K562 (cell line): ENCODE measurements around the gene NT5DC2. TPM values are rescaled to one million over a fixed set of nuclear protein-coding genes. Genes with fewer than 3 reads are reported as not detected.

Experiments
- ATAC-seq: fragments of 200-7000 bp; cut with Tn5 transposase; 3 replicates; pipeline ENCODE4 v1.9.1; 2020; ENCODE audit warnings: moderate library complexity
- BruUV-seq: library from RNA; stranded (reverse); fragments of 400-500 nt; replicated peaks from 2 replicates; lab custom pipeline; 2021; lab: Mats Ljungman, UMichigan
- CTCF ChIA-PET: fragments of 300-600 bp; formaldehyde crosslinking; extraction: SDS; loops from one replicate; lab custom pipeline; 2021; ENCODE audit warnings: low intra/inter-chr PET ratio; lab: Yijun Ruan, JAX
- POLR2A ChIA-PET: fragments of 300-600, 350-650 bp; sonication (Branson Sonifier 250); formaldehyde crosslinking; extraction: SDS; loops from one replicate; lab custom pipeline; 2021; ENCODE audit warnings: antibody characterized with exemption, inconsistent platforms; lab: Yijun Ruan, JAX
- DNase-seq, 4 experiments: peaks; one replicate each; pipeline versions ENCODE4 v3.0.0 to v3.0.0-alpha.2; 2011 to 2018; ENCODE audit warnings: low spot score in 3 of 4, mixed read lengths in 3 of 4; ENCODE audit errors: extremely low read depth in 1 of 4
- FAIRE-seq: peaks from 2 replicates; lab custom pipeline; 2011; peaks lifted over from hg19 to GRCh38; lab: Jason Lieb, UNC
- H2AFZ ChIP-seq: 2 replicates; pipeline ENCODE4 v1.6.0; 2011; ENCODE audit warnings: low read depth, low read length, control low read depth, inconsistent platforms
- H3K27ac ChIP-seq: fragments of 200-600 bp; 3 replicates; pipeline ENCODE4 v1.8.0; 2011; ENCODE audit warnings: low read depth, mild to moderate bottlenecking, control low read depth, inconsistent platforms, low read length, moderate library complexity, mixed read lengths; ENCODE audit errors: extremely low read depth
- H3K27me3 ChIP-seq, 2 experiments: fragments of 300-600 bp in 1 of 2; 2 replicates in 1 of 2; 3 replicates in 1 of 2; pipeline versions ENCODE4 v1.6.0 to v1.8.0; 2011; ENCODE audit warnings: inconsistent platforms in 2 of 2, low read length in 2 of 2, mild to moderate bottlenecking in 1 of 2, mixed read lengths in 1 of 2, moderate library complexity in 1 of 2; ENCODE audit not compliant: control insufficient read depth in 2 of 2, insufficient read depth in 2 of 2
- H3K36me3 ChIP-seq: fragments of 300-600 bp; 3 replicates; pipeline ENCODE4 v1.8.0; 2011; ENCODE audit warnings: mild to moderate bottlenecking, low read length, inconsistent platforms; ENCODE audit not compliant: control insufficient read depth, insufficient read depth
- H3K4me1 ChIP-seq, 2 experiments: fragments of 200-600 bp in 1 of 2; replicated peaks in 1 of 2; 2 replicates in 1 of 2; 3 replicates in 1 of 2; pipeline versions ENCODE4 v1.5.1 to v1.8.0; 2011; ENCODE audit warnings: inconsistent platforms in 2 of 2, low read length in 2 of 2, mild to moderate bottlenecking in 1 of 2, mixed read lengths in 1 of 2, moderate library complexity in 1 of 2; ENCODE audit not compliant: control insufficient read depth in 2 of 2, insufficient read depth in 2 of 2
- H3K4me2 ChIP-seq: 2 replicates; pipeline ENCODE4 v1.6.1; 2011; ENCODE audit warnings: low read length, control low read depth, inconsistent platforms, mixed read lengths; ENCODE audit not compliant: insufficient read depth
- H3K4me3 ChIP-seq: fragments of 200-600 bp; sonication (generic), shearing (Covaris generic); 2 replicates; pipeline ENCODE4 v1.5.1; 2016; ENCODE audit warnings: control low read depth, inconsistent platforms
- H3K79me2 ChIP-seq: fragments of 200-600 bp; 3 replicates; pipeline ENCODE4 v1.8.0; 2011; ENCODE audit warnings: low read length, inconsistent platforms; ENCODE audit not compliant: control insufficient read depth, insufficient read depth
- H3K9ac ChIP-seq, 2 experiments: 2 replicates each; pipeline versions ENCODE4 v1.6.0 to v1.6.1; 2011; ENCODE audit warnings: low read depth in 2 of 2, low read length in 2 of 2, control low read depth in 1 of 2, inconsistent platforms in 1 of 2, mild to moderate bottlenecking in 1 of 2, mixed read lengths in 1 of 2; ENCODE audit not compliant: insufficient read depth in 1 of 2
- H3K9me1 ChIP-seq: one replicate; pipeline ENCODE4 v1.6.0; 2011; ENCODE audit warnings: inconsistent platforms, mild to moderate bottlenecking, low read length, moderate library complexity; ENCODE audit not compliant: control insufficient read depth, insufficient read depth
- H3K9me3 ChIP-seq: replicated peaks from 2 replicates; pipeline ENCODE4 v1.5.1; 2011; ENCODE audit warnings: low read depth, low read length, inconsistent platforms; ENCODE audit not compliant: control insufficient read depth, insufficient read depth
- H4K20me1 ChIP-seq: replicated peaks from 2 replicates; pipeline ENCODE4 v1.6.1; 2011; ENCODE audit warnings: low read length, inconsistent platforms, mixed read lengths; ENCODE audit not compliant: control insufficient read depth, insufficient read depth
- FOXP4 ChIP-seq: sonication (generic); formaldehyde crosslinking; IDR thresholded peaks from 2 replicates; pipeline ENCODE4 v1.8.0; 2022; ENCODE audit warnings: mild to moderate bottlenecking, missing genetic modification reagents, borderline replicate concordance
- GTF2E2 ChIP-seq: fragments of 200-800 bp; sonication (Bioruptor generic); IDR thresholded peaks from 2 replicates; pipeline ENCODE4 v1.6.1; 2016; ENCODE audit warnings: missing genetic modification characterization, missing compliant biosample characterization
- HINFP ChIP-seq: fragments of 450-650 bp; conservative IDR thresholded peaks from 2 replicates; pipeline ENCODE4 v1.6.1; 2016; ENCODE audit warnings: missing genetic modification characterization, low read depth, mild to moderate bottlenecking, control low read depth, missing compliant biosample characterization
- KDM4B ChIP-seq, 2 experiments: fragments of 450-650 bp in 1 of 2; sonication (generic) in 1 of 2; IDR thresholded peaks; 2 replicates each; pipeline ENCODE4 v1.6.1; 2016 to 2017; ENCODE audit warnings: borderline replicate concordance in 2 of 2, antibody characterized with exemption in 1 of 2, low read depth in 1 of 2, mild to moderate bottlenecking in 1 of 2
- L3MBTL2 ChIP-seq: fragments of 450-650 bp; IDR thresholded peaks from 2 replicates; pipeline ENCODE4 v1.6.1; 2016; ENCODE audit warnings: mild to moderate bottlenecking, moderate library complexity
- LEF1 ChIP-seq: fragments of 450-650 bp; IDR thresholded peaks from 2 replicates; pipeline ENCODE4 v1.6.1; 2016; ENCODE audit warnings: mild to moderate bottlenecking
- MCM5 ChIP-seq: fragments of 450-650 bp; IDR thresholded peaks from 2 replicates; pipeline ENCODE4 v1.6.1; 2016; ENCODE audit warnings: low read depth
- MNT ChIP-seq, 2 experiments: fragments of 450-650 bp; conservative IDR thresholded peaks; 2 replicates each; pipeline ENCODE4 v1.6.1; 2017; ENCODE audit warnings: mild to moderate bottlenecking in 2 of 2, moderate library complexity in 2 of 2
- MTA3 ChIP-seq: fragments of 450-650 bp; formaldehyde crosslinking; IDR thresholded peaks from 2 replicates; pipeline ENCODE4 v1.6.1; 2017; ENCODE audit warnings: mild to moderate bottlenecking, borderline replicate concordance
- PHF21A ChIP-seq: fragments of 450-650 bp; IDR thresholded peaks from 2 replicates; pipeline ENCODE4 v1.6.1; 2017; ENCODE audit warnings: low read depth, borderline replicate concordance
- SIN3B ChIP-seq: fragments of 450-650 bp; IDR thresholded peaks from 2 replicates; pipeline ENCODE4 v1.6.1; 2017; ENCODE audit warnings: low read depth, mild to moderate bottlenecking, moderate library complexity
- SRF ChIP-seq, 2 experiments: fragments of 250-450, 450-650 bp in 1 of 2; sonication (Bioruptor Pico) in 1 of 2; sonication (generic) in 1 of 2; formaldehyde crosslinking; IDR thresholded peaks; 2 replicates each; pipeline versions ENCODE4 v1.5.0 to v1.5.1; 2020 to 2022; ENCODE audit warnings: mild to moderate bottlenecking in 1 of 2, missing genetic modification reagents in 1 of 2
- TCF7 ChIP-seq: sonication (generic); IDR thresholded peaks from 2 replicates; pipeline ENCODE4 v1.6.1; 2016; ENCODE audit warnings: antibody characterized with exemption, borderline replicate concordance
- ZNF134 ChIP-seq: fragments of 250-450 bp; sonication (Bioruptor Pico); conservative IDR thresholded peaks from 2 replicates; pipeline ENCODE4 v1.4.0; 2020
- ZNF140 ChIP-seq: fragments of 250-450 bp; sonication (Bioruptor Pico); IDR thresholded peaks from 2 replicates; pipeline ENCODE4 v1.8.0; 2021; ENCODE audit warnings: moderate library complexity, mild to moderate bottlenecking, inconsistent platforms
- ZNF184 ChIP-seq: sonication (generic); formaldehyde crosslinking; IDR thresholded peaks from 2 replicates; pipeline ENCODE4 v1.5.0; 2020; ENCODE audit warnings: missing genetic modification reagents
- ZNF217 ChIP-seq: sonication (generic); formaldehyde crosslinking; IDR thresholded peaks from 2 replicates; pipeline ENCODE4 v1.8.0; 2022; ENCODE audit warnings: mild to moderate bottlenecking, missing genetic modification reagents
- ZSCAN29 ChIP-seq: fragments of 450-650 bp; IDR thresholded peaks from 2 replicates; pipeline ENCODE4 v1.6.1; 2017
- WGBS: fragments of 100-300 bp; shearing (Covaris generic); methylation state at CpG from one replicate; pipeline ENCODE4 v1.1.6; 2016; ENCODE audit warnings: low coverage, mixed read lengths; ENCODE audit not compliant: insufficient coverage; ENCODE audit errors: missing lambda C conversion rate; 5-methylcytosine and 5-hydroxymethylcytosine counted together
- in situ Hi-C: fragments of 300-500 bp; cut with MboI; formaldehyde crosslinking; loops from 4 replicates; pipeline ENCODE4 v1.15.0; 2018; ENCODE audit warnings: inconsistent platforms, mixed read lengths
- intact Hi-C: fragments of 100-400 bp; cut with micrococcal nuclease; formaldehyde crosslinking; loops from 2 replicates; pipeline ENCODE4 v1.14.2; 2022
- polyA plus RNA-seq, 8 experiments: library from polyadenylated mRNA; depleted of rRNA in 4 of 8; stranded (reverse) in 5 of 8; unstranded in 3 of 8; fragments of >200 nt; fragmentation: Nextera tagmentation in 2 of 8; fragmentation: Illumina TruSeq in 1 of 8; extraction: Ambion mirVana in 2 of 8; extraction: Trizol in 1 of 8; gene quantifications; 2 replicates each; pipeline versions ENCODE4 v1.2.1 to v1.2.3, GENCODE V29; 2011 to 2014; ENCODE audit warnings: inconsistent platforms in 1 of 8, missing spikeins in 1 of 8
- total RNA-seq, 7 experiments: library from RNA; depleted of rRNA in 6 of 7; stranded (reverse); fragments of >200 nt in 6 of 7; fragmentation: Illumina TruSeq in 2 of 7; extraction: Trizol in 2 of 7; gene quantifications; 2 replicates each; pipeline versions ENCODE4 v1.2.1 to v1.2.3, GENCODE V29; 2011 to 2021; ENCODE audit warnings: low replicate concordance in 1 of 7

The NT5DC2 gene
- total and polyA plus RNA-seq, 9 of the 15 experiments (the other 6 are each of a cell fraction or from before 2014, with no cell fraction given): 25.6 to 168 (median 122) TPM

GRCh38 chr3:52492059-52492458, 41.6 kb downstream of the NT5DC2 start (continued):
- TF ChIP-seq SIN3B: no peak
- no peak for TF ChIP-seq TCF7
- no peak for TF ChIP-seq PHF21A
- TF ChIP-seq HINFP (tag): no peak
- no peak for TF ChIP-seq ZNF184
- no peak for TF ChIP-seq MCM5
- TF ChIP-seq SRF (CRISPR knock-in tag; IDR thresholded peaks at IDR 0.05): no peak
- TF ChIP-seq MTA3: no peak
- no peak for TF ChIP-seq GTF2E2 (tag)

- no peaks in the 10 kb centered on the region for H3K79me2 ChIP-seq
- POLR2A ChIA-PET: interaction anchor here (0.6 to 1.5 kb wide), 6 partner anchors 10 to 420 kb away, joined by 3 to 6 read pairs (median 4); no protein-coding TSS in a partner anchor
- FAIRE-seq (no peak), DNase-seq (no peak), ATAC-seq (no peak)
- CTCF ChIA-PET: no interaction called here
- H3K9me1 ChIP-seq: no peaks in the 10 kb centered on the region
- H4K20me1 ChIP-seq: no peaks in the 10 kb centered on the region; the same call in 1 of the 2 replicates
- no peak overlapping the region for H2AFZ ChIP-seq
- no peak overlapping the region for H3K4me2 ChIP-seq
- H3K9me3 ChIP-seq: no peaks in the 10 kb centered on the region
- intact Hi-C loops (no loop called here), in situ Hi-C loops (no loop called here)
- no TSS peak for BruUV-seq
- H3K9ac ChIP-seq: no peak overlapping the region
- H3K27ac ChIP-seq: no peak overlapping the region
- 87% methylated on average over 15 of the region's 23 CpGs for WGBS
- H3K4me3 ChIP-seq: no peak overlapping the region
- H3K4me1 ChIP-seq: peaks cover 0 to 31% of the 10 kb centered on the region in 2 experiments; a peak in 2 of 5 replicates
- H3K27me3 ChIP-seq: no peaks in the 10 kb centered on the region
- H3K36me3 ChIP-seq: peaks cover 54% of the 10 kb centered on the region; the same call in 2 of the 3 replicates
- TF ChIP-seq FOXP4 (CRISPR knock-in tag) (no peak), ZNF217 (CRISPR knock-in tag) (no peak), ZNF140 (no peak), KDM4B (IDR thresholded peaks at IDR 0.05; ENCODE audit: borderline replicate concordance in 2 of 2, low read depth in 1 of 2) (no peak), ZNF134 (CRISPR knock-in tag) (no peak), LEF1 (no peak), L3MBTL2 (no peak), ZSCAN29 (no peak), MNT (conservative IDR thresholded peaks at IDR 0.05) (no peak)
Measured at GRCh38 chr3:52490939-52491526, 42.6 kb downstream of the NT5DC2 start.
